Measurements from ENCODE around the gene SSTR5. TPM values are rescaled to one million over a fixed set of nuclear protein-coding genes. Genes with fewer than 3 reads are reported as not detected.
"Not testable (repeated sequence)": the region's sequence is repeated elsewhere in the genome, so short reads cannot be mapped to it uniquely, and the experiment has no call there.

Gene SSTR5
- total RNA-seq, 1 donor from 2014 or later = not detected

DNA sequence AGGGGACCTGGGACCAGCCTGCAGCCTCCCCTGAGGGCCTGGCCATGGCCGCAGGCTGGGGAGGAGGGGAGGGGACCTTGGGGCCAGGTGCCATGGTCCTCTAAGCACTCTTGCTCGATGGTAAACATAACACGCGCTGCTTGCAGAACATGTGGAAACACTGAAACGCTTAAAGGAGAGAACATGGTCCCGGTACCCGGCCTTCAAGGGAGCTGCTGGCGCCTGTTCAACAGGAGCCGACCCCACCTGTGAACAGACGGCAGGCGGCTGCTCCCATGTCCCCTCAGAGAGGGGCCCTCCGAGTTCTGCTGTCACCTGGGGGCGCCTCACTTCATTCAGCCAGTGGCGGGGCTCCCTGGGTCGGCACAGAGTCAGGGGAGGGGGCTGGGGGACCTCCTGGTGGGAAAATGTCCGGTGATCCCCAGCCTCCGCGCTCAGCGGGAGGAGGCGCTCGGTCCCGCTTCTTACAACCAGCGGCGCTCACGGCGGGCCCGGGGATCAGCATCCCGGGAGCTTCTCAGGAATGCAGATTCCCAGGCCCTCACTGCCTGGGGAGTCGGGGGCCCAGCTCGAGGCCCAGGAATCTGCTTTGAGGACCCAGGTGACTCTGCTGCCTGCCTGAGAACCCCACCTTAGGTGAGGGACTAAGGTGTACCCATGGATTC, 854 bp upstream of the SSTR5 start:
- DNase-seq (ENCODE audit: low spot score in 2 of 2) (no peak), FAIRE-seq (no peak)

DNA sequence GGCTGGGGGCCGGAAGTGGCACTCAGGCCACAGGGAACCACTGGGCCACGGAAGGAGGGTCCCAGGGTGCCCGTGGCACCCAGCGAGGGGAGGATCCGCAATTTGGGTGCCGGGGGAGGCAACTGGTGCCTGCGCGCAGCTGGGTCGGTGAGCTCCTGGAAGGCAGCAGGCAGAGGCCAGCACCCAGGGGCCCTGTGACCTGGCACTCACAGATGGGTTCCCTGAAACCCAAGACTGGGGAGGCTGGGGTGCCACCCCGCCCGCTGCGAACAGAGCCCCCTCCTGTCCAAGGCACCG, 663 bp downstream of the SSTR5 start:
- DNase-seq (ENCODE audit: low spot score in 2 of 2) (no peak), FAIRE-seq (no peak)

DNA sequence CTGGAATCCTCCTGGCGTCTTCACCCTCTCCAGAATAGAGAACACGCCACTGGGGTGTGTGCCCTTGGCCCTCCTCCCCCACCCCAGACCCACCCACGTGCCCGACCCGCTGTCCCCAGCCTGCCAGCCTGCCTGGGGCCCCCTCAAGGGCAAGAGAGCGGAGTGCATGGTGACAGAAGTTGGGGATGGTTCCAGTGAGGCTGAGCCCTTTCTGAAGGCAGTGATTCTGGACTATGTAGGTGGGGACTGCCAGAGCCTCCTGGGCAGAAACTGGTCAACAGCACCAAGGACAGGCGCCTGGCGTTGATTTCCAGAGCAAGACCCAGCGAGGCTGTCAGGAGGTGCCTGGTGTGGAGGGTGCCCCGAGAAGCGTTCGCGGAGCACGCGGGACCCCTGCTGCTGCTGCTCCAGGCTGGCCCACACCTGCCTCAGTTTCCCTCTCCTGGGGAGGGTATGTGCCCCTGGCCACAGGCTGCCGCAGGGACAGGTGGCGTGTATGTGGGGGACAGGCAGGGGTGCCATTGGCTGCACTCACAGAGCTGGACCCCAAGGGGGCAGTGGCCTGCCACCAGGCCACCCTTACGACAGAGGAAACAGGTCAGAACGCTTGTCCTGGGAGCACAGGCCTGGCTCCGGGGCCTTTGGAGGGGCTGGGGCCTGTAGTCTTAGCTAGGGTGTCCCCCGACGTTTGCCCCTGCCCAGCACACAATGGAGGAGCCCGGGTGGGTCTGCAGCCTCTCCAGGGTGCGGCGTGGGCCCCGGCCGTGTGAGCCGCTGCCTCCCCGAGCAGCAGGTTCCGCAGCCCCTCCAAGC, 1.2 kb downstream of the SSTR5 start:
- DNase-seq (ENCODE audit: low spot score in 2 of 2) (no peak), FAIRE-seq (no peak)

DNA sequence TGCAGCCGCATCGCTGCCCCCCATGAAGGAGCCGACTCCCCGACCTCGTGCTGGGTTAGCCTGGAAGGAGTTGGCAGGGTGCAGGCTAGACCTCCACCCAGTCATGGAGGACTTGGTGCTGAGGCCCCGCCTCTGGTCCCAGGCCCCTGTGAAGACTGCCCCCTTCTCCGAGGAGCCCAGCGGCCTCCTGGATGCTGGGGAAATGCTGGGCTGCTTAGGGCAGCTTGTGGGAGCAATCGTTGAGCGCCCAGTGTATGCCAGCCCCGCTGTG, 1.8 kb downstream of the SSTR5 start:
- DNase-seq (ENCODE audit: low spot score in 2 of 2) (no peak), FAIRE-seq (no peak)

DNA sequence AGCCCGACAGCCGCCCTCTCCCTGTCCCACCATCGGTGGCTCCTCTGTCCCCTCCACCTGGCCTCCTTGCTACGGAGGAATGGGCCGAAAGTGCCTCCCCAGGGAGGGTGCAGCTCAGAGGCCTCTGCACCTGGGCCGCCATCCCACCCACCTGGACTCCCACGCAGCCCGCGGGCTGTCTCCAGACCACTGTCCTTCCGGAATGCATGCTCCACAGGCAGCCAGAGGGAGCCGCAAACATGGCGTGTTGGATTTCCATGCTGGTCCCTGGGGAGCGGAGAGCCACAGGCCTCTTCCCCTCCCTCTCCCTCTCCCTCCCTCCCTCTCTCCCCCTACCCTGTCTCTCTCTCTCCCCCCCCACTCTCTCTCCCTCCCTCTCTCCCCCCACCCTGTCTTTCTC, 3.0 kb downstream of the SSTR5 start:
- FAIRE-seq (no peak), DNase-seq (ENCODE audit: low spot score in 2 of 2) (no peak)

- DNase-seq (ENCODE audit: low spot score in 2 of 2) (no peak), FAIRE-seq (no peak)
These were observed 4.4 kb downstream of the SSTR5 start for GRCh38 chr16:1076801-1077576.

DNA sequence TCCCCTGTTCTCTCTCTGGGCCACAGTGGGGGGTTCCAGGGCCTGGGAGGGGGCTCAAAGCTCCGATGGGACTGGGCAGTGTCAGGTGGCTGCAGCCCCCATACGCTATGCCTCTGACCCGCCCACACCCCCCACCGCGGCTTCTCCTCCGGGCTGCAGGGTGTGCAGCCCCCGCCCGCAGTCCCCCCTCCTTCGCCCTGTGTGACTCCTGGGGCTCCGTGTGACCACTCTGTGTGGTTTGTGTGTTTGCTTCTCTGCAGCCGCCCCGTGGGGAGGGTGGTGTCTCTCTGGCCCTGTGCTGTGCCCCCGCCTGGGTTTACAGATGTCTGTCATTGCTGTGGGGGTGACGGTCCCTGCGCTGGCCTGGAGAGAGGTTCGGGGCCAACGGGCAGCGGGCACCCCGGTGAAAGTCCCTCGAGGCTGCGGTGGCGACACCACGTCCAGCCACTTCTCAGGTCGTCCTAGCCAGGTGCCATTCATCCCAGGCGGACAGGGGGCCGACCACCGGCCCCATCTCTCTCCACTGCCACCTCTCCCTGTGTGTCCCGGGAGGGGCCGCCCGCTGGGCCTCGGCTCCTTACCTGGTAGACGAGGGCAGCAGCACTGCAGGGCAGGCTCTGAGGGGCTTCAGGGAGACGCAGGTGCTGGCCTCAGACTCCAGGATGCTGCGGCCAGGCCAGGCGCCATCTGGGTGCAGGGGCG, 5.5 kb downstream of the SSTR5 start:
- FAIRE-seq (no peak), DNase-seq (ENCODE audit: low spot score in 2 of 2) (no peak)

DNA sequence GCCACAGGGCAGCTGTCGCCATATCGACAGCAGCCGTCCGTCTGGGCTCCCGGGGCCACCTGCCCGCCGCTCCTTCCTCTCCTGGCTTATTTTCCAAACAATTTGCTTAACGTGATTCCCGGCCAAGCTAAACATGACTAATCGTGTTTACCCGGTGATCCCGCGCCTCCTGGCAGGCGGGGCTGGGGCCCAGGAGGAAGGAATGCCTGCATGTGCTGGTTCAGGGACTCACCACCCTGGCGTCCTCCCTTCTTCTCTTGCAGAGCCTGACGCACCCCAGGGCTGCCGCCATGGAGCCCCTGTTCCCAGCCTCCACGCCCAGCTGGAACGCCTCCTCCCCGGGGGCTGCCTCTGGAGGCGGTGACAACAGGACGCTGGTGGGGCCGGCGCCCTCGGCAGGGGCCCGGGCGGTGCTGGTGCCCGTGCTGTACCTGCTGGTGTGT, 6.1 kb downstream of the SSTR5 start:
- FAIRE-seq (no peak), DNase-seq (ENCODE audit: low spot score in 2 of 2) (no peak)

GRCh38 chr16:1079341-1079740, 6.8 kb downstream of the SSTR5 start:
- DNase-seq (ENCODE audit: low spot score in 2 of 2) = no peak
- FAIRE-seq = no peak

GRCh38 chr16:1079786-1080525, 7.4 kb downstream of the SSTR5 start:
- FAIRE-seq = no peak

DNA sequence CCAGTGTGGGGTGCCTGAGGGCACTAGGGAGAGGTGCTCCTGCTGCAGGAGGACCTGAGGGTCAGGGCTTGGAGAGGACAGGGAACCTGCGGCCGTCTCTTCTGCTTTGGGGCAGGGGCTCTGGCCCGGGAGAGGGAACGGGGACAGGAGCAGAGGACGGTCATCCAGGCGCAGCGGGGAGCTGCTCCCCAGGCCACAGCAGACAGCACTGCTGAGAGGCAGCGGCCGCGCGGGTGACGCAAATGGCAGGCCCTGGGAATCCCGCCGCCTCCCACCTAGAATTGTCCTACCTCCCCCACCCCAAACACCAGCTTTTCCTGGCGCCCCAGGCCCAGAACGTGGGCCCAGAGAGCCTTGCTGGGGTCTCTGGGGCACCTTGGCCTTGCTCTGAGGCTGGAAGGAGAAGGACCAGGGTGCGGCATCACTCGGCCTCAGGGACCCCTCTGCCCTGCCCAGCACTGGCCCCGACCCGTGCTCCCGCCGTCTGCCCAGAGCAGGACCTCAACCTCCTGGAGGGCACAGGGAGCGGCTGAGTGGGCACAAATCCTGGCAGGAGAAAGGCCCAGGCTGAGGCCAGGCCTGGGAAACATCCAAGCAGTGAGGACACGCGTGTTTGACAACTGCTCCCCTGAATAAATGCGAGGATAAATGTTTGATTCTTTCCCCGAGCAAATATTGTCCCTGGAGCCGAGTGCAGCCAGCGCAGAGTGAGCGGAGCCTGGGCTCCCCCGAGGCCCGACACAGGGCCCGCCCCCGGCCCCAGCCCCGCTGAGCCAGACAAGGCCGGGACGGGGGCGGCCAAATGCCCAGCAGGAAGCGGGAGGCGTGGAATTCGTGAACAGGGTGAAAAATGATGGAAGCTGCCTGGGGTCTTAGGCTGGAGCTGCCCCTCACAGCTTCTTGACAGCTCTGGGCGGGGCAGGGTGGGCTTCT, 8.5 kb downstream of the SSTR5 start:
- DNase-seq (ENCODE audit: low spot score in 2 of 2) = no peak
- no peak for FAIRE-seq

More at GRCh38 chr16:1079786-1080525, 7.4 kb downstream of the SSTR5 start:
- DNase-seq (ENCODE audit: low spot score in 2 of 2) = no peak

- FAIRE-seq (no peak), DNase-seq (ENCODE audit: low spot score in 2 of 2) (no peak)
These were observed 9.3 kb downstream of the SSTR5 start for GRCh38 chr16:1081734-1082265.

GRCh38 chr16:1082266-1082951, 9.9 kb downstream of the SSTR5 start:
- no peak for FAIRE-seq
- no peak for DNase-seq (ENCODE audit: low spot score in 2 of 2)

- FAIRE-seq (no peak), DNase-seq (ENCODE audit: low spot score in 2 of 2) (no peak)
These were observed 10.6 kb downstream of the SSTR5 start for GRCh38 chr16:1082952-1083675.

DNA sequence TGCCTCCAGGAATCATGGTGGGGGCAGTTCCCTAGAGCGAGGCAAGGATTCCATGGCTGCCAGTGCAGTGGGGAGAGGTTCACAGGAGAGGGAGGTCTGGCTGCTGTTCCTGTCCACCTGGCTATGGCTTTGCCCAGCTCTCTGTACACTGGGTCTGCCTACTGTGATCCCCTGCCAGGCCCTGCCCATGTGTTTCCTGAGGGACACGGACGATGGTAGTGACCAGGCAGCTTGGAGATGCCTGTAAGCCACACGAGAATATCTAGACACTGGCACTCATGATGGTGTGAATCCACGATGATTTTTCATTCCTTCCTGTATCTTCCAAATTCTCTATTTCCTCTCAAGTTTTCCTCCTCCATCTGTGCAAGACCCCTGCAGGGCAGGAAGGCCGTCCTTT, 12.4 kb downstream of the SSTR5 start:
- FAIRE-seq = no peak
- DNase-seq (ENCODE audit: low spot score in 2 of 2) = no peak

DNA sequence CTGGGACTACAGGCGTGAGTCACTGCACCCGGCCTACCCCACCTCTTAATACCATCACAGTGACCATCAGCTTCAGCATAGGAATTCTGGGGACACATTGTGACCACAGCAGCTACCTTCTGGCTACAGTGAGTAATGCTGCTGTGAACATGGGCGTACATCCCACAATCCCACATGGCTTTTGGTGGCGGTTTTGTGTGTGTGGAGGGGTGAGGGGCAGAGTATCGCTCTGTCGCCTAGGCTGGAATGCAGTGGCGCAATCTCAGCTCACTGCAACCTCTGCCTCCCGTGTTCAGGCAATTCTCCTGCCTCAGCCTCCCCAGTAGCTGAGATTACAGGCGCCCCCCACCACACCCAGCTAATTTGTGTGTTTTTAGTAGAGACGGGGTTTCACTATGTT, 13.9 kb downstream of the SSTR5 start:
- FAIRE-seq; DNase-seq (ENCODE audit: low spot score in 2 of 2): not testable (repeated sequence)

GRCh38 chr16:1088295-1089170, 16.0 kb downstream of the SSTR5 start:
- DNase-seq (ENCODE audit: low spot score in 2 of 2) = no peak
- no peak for FAIRE-seq
